TTC549 (cell line): ENCODE measurements around the gene NLRP14.
A peak's percentile ranks its signal among the peaks of the same experiment; 100 is the strongest.

Experiments
- FAIRE-seq: peaks from 2 replicates; lab custom pipeline; 2012; peaks lifted over from hg19 to GRCh38; lab: Jason Lieb, UNC

NLRP14 gene, protein sequence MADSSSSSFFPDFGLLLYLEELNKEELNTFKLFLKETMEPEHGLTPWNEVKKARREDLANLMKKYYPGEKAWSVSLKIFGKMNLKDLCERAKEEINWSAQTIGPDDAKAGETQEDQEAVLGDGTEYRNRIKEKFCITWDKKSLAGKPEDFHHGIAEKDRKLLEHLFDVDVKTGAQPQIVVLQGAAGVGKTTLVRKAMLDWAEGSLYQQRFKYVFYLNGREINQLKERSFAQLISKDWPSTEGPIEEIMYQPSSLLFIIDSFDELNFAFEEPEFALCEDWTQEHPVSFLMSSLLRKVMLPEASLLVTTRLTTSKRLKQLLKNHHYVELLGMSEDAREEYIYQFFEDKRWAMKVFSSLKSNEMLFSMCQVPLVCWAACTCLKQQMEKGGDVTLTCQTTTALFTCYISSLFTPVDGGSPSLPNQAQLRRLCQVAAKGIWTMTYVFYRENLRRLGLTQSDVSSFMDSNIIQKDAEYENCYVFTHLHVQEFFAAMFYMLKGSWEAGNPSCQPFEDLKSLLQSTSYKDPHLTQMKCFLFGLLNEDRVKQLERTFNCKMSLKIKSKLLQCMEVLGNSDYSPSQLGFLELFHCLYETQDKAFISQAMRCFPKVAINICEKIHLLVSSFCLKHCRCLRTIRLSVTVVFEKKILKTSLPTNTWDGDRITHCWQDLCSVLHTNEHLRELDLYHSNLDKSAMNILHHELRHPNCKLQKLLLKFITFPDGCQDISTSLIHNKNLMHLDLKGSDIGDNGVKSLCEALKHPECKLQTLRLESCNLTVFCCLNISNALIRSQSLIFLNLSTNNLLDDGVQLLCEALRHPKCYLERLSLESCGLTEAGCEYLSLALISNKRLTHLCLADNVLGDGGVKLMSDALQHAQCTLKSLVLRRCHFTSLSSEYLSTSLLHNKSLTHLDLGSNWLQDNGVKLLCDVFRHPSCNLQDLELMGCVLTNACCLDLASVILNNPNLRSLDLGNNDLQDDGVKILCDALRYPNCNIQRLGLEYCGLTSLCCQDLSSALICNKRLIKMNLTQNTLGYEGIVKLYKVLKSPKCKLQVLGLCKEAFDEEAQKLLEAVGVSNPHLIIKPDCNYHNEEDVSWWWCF

DNA sequence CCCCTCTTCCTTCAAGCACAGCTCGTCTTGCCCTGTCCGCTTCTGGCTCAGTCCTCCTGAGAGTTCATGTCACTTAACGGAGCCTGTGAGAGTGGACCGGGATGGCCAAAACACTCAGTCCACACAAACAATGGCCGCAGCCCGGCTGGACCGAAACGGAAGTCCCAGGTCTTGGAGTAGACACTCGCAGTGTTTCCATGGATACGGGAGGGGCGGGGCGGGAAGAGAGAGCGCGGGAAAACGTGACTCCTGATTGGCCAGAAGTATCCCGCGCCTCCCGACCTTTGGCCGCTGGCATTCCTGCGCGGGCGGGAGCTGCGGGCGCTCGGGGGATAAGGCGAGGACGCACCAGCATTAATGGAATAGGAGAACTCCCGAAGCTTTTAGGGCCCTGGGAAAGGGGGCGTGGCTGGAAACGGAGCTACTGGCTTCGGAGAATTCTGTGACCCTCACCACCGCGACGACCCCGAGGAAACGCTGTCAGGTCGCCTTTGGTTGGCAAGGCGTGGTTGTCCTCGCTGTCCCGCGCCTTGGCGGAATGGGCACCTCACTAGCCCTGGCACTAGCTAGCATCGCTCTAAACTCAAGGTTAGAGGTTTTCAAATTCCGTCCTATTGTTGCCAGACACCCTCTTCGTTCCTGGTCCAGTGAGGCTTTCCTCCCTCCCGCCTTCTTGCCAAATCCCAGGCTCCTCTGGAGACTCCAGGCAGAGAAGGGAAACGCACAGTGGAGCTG is at the start of gene NLRP14, which contains the start of gene ZNF214:
TSS of gene NLRP14 (plus strand) at position 297 of the 735 bp plus-strand sequence. CDS start 18,108 bp downstream, outside the sequence.
TSS of gene ZNF214 (minus strand) at position 164 of the 735 bp plus-strand sequence. CDS start 17,511 bp downstream, outside the sequence.
- FAIRE-seq, result peak; percentile 57

GRCh38 chr11:6979365-6979764 is 40.9 kb upstream of the NLRP14 start:
- FAIRE-seq, result no peak

DNA sequence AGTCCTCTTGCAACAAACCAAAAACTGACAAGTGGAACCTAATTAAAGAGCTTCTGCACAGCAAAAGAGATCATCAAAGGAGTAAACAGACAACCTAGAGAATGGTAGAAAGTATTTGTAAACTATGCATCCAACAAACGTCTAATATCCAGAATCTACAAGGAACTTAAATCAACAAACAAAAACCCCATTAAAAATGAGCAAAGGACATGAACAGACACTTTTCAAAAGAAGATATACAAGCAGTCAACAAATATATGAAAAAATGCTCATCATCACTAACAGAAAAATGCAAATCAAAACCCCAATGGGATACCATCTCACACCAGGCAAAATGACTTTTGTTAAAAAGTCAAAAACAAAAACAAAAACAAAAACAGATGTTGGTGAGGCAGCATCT is 33.8 kb upstream of the NLRP14 start:
- no peak for FAIRE-seq

DNA sequence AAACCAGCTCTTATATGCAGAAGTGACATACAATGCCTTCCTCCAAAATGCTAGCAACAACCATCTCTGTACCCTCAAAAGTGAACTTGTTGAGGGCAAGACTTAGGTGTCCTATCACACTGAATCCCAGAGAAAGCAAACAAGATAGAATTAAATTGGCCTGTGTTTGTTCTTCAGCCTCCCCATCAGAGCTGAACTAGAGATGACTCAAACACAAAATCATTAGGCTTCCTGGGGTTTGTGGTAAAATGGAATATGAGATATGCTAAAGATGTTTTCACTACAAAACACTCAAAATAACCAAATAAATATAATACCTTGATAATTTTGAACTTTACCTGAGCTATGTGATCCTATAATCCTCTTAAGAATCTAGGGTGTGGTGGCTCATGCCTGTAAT is 31.8 kb upstream of the NLRP14 start:
- no peak for FAIRE-seq

DNA sequence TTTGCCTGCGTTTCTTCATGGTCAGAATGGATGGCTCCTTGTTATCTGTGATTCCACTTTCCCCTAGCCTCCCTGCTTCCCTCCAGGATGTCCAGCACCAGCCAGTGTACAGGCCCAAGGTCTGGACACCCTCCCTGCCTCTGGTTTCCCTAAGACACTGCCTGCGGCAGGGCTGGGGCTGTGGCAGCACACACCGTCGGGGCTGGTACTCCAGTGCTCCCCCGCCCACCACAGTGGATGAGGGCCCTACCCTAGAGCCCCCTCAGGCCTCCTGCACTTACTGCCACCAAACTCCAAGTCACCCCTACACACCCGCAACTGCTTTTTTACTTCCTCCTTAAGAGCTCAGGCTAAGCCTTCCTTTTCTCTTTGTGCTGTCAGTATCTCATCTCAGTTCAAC is 29.1 kb upstream of the NLRP14 start:
- FAIRE-seq, result no peak

DNA sequence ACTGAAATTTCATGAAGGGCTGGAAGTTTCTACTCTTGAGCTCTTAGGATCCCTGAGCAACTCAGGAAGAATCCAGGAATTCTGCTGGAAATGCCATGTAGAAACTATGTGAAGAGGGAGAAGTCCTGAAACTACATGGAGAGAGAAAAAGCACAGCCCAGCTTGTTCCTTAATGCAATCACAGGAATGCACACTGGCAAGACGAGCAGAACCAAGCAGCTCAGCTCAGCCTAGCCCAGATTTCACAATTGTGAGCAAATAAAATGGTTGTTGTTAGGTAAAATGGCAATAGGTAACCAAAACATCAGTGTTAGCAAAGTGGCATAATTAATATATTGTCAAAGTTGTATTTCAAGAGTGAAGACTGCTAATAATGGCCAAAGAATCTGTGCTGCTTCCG is 28.3 kb upstream of the NLRP14 start:
- FAIRE-seq, result no peak

- FAIRE-seq, result no peak
Measured at GRCh38 chr11:6992457-6993417, 27.5 kb upstream of the NLRP14 start.

- FAIRE-seq, result no peak
Measured at GRCh38 chr11:6995703-6996102, 24.6 kb upstream of the NLRP14 start.

- FAIRE-seq, result no peak
Measured at GRCh38 chr11:7004482-7004881, 15.8 kb upstream of the NLRP14 start.

- no peak for FAIRE-seq
Measured at GRCh38 chr11:7014118-7014517, 6.2 kb upstream of the NLRP14 start.

DNA sequence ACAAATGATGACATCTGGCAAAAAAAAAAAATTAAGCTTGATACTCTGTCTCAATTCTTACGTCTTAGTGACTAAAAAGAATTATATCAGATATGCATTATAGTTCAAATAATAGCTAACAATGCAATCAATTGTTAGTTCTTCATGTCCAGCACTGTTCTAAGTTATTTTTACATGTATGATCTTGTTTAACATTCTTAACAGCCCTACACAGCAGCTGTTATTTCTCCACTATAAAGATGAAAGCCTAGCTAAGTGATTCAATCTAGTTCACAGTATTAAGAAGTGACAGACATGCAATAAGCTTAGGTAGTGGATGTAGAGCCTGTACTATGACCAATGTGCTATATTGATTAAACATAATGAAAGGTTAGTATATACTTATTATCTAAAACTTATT is 4.3 kb upstream of the NLRP14 start:
- FAIRE-seq, result no peak

GRCh38 chr11:7019500-7020182 is 638 bp upstream of the NLRP14 start:
- no peak for FAIRE-seq

DNA sequence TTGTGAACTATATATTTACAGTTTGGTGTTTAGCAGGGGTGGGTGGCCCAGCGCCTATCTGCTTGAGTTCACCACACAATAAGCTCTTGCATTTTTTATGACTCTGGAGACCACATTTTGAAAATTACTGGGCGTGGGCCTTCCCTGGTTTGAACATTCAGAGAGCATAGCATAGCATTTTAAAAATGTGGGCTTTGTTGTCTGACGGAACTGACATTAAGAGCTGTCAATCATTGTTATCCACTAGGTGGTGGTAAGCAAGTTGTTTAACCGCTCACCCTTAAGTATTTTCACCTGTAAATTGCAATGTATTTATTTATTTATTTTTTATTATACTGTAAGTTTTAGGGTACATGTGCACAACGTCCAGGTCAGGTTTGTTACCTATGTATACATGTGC is 1.0 kb downstream of the NLRP14 start:
- no peak for FAIRE-seq

DNA sequence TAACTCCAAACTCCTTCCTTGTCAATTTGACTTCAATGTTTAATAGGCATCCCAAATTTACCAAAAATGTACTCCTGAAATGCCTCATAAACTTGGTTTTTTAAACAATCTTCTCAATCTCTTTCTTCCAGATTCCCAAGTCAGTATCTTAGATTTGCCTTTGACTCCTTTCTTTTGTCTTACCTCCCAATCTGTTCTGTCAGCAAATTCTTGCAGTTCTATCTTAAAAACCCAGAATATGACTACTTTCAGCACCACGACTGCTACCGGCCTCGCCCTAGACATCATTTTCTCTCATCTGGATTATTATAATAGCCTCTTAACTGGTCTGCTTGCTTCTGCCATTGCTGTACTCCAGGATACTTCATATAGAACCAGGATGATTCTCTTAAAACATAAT is 7.9 kb downstream of the NLRP14 start:
- no peak for FAIRE-seq

DNA sequence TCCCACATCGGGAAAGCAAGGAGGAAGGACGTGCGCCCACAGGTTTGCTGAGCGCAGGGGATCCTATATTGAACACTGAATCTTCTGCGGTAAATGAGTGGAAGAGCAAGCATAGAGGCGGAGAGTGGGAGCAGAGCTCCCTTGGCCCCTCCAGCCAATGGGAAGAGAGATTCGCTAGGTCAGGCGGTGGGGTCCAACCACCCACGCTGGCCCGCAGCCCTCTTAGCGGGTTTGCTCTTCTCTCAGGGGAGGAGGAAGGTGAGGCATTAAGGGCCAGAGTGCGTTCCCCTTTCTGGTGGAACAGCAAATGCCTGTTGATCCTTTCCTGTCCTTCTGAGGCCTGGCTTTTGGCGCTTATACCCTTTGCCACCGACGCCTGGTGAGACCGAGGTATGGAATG is 10.6 kb downstream of the NLRP14 start:
- no peak for FAIRE-seq

DNA sequence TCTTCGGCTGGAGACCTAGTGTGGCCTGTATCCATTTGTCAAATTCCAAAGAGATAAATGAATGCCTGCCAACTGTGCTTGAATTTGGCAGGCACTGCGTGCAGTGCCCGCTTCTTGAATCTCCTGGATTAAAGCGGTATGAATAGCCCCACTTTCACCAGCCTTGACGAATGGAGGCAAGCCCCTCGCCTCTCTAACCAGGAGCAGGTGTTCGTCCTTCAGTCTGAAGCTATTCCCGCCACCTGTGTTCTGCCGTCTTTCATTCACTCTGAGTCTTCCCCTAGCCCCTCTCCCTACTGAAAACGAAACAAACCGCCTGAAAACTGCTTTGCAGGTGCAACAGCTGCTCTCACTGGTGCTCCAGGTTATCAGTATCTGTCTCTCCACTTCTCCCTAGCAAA is 11.2 kb downstream of the NLRP14 start:
- no peak for FAIRE-seq

DNA sequence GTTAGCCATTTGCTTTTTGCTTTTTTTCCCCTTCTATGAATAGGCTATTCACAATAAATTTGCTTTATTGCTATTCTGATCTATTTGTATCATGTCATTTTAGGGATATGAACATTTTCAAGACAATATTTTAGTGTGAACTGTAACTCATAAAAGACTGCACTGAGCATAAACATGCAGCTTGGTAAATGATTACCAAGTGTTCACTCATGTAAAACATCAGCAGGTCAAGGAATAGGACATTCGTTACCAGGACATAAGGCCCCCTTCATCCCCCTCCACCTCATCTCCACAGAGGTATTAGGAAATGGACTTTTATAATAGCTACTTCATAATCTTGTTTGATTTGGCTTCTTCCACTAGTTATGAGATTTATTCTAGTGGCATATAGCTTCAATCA is 12.4 kb downstream of the NLRP14 start:
- FAIRE-seq, result no peak

DNA sequence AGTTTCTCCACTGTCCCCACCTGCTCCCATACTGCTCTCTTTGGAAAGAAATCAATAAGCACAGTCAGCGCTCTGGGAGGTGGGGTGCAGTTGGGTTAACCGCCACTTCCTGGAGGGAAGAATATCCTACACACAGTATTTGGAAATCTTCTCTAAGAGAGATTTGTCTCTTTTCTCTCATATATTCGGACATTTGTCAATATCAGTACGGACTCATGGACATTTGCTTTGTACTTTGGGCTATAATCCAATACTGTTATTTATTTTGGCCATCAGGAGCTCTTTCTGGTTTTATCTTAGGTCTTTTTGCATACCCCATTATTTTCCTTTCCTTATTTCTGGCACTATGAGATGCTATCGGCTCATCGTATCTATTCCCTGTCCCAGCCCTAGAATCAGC is 13.7 kb downstream of the NLRP14 start:
- FAIRE-seq, result no peak

GRCh38 chr11:7046474-7047175 is 26.3 kb downstream of the NLRP14 start:
- FAIRE-seq, result no peak

GRCh38 chr11:7050191-7050590 is 29.9 kb downstream of the NLRP14 start:
- FAIRE-seq, result no peak
